GM21515 (cell line): ENCODE data around the gene LAPTM5.

Experiments
- ATAC-seq: cut with Tn5 transposase; IDR thresholded peaks from one replicate; pipeline ENCODE4 v1.9.1; 2021; ENCODE audit not compliant: unreplicated experiment

The LAPTM5 gene

GRCh38 chr1:30758121-30758688 is 631 bp upstream of the LAPTM5 start:
- ATAC-seq: no peak

GRCh38 chr1:30756545-30757351 is 826 bp downstream of the LAPTM5 start:
- no peak for ATAC-seq

GRCh38 chr1:30756206-30756544 is 1.4 kb downstream of the LAPTM5 start:
- no peak for ATAC-seq

GRCh38 chr1:30755746-30756145 is 1.8 kb downstream of the LAPTM5 start:
- ATAC-seq: no peak

- ATAC-seq: no peak
These were observed 2.2 kb downstream of the LAPTM5 start for GRCh38 chr1:30755334-30755733.

- ATAC-seq: peak; percentile 27
These were observed 2.8 kb downstream of the LAPTM5 start for GRCh38 chr1:30754684-30755171.

GRCh38 chr1:30753660-30754123 is 3.9 kb downstream of the LAPTM5 start:
- no peak for ATAC-seq

- ATAC-seq: no peak
These were observed 4.5 kb downstream of the LAPTM5 start for GRCh38 chr1:30753118-30753517.

- ATAC-seq: no peak
These were observed 5.0 kb downstream of the LAPTM5 start for GRCh38 chr1:30752651-30752908.

- no peak for ATAC-seq
These were observed 5.5 kb downstream of the LAPTM5 start for GRCh38 chr1:30751830-30752650.

- no peak for ATAC-seq
These were observed 6.8 kb downstream of the LAPTM5 start for GRCh38 chr1:30750731-30751291.

GRCh38 chr1:30749691-30750583 is 7.6 kb downstream of the LAPTM5 start:
- ATAC-seq: peak; percentile 34

GRCh38 chr1:30748699-30749401 is 8.7 kb downstream of the LAPTM5 start:
- no peak for ATAC-seq

- ATAC-seq: no peak
These were observed 9.4 kb downstream of the LAPTM5 start for GRCh38 chr1:30748098-30748698.

GRCh38 chr1:30747033-30748008 is 10.3 kb downstream of the LAPTM5 start:
- ATAC-seq: no peak

- ATAC-seq: no peak
These were observed 11.2 kb downstream of the LAPTM5 start for GRCh38 chr1:30746212-30747032.

GRCh38 chr1:30745834-30746208 is 11.8 kb downstream of the LAPTM5 start:
- no peak for ATAC-seq
